SJSA1 (cell line): Measurements from ENCODE around the gene SNAI1. TPM values are rescaled to one million over a fixed set of nuclear protein-coding genes. Genes with fewer than 3 reads are reported as not detected.
"Not testable (repeated sequence)": the region's sequence is repeated elsewhere in the genome, so short reads cannot be mapped to it uniquely, and the experiment has no call there.

ENCODE experiments used
- DNase-seq, 2 experiments: peaks; one replicate each; pipeline ENCODE4 v3.0.0-alpha.2; 2015 to 2020; ENCODE audit warnings: low spot score in 2 of 2, low read depth in 1 of 2
- H3K27ac ChIP-seq: fragments of 250-450 bp; sonication (Bioruptor Pico); 2 replicates; pipeline ENCODE4 v1.5.1; 2020; ENCODE audit warnings: mild to moderate bottlenecking, moderate library complexity
- H3K27me3 ChIP-seq: fragments of 250-450 bp; sonication (Bioruptor Pico); replicated peaks from 2 replicates; pipeline ENCODE4 v1.5.1; 2020; ENCODE audit warnings: mild to moderate bottlenecking, moderate library complexity
- H3K36me3 ChIP-seq: fragments of 250-450 bp; sonication (Bioruptor Pico); 2 replicates; pipeline ENCODE4 v1.5.1; 2020; ENCODE audit warnings: mild to moderate bottlenecking
- H3K4me1 ChIP-seq: fragments of 250-450 bp; sonication (Bioruptor Pico); replicated peaks from 2 replicates; pipeline ENCODE4 v1.6.1; 2021; ENCODE audit warnings: mild to moderate bottlenecking
- H3K4me3 ChIP-seq: fragments of 250-450 bp; sonication (Bioruptor Pico); 2 replicates; pipeline ENCODE4 v1.5.1; 2020; ENCODE audit warnings: mild to moderate bottlenecking
- H3K9me3 ChIP-seq: fragments of 250-450 bp; sonication (Bioruptor Pico); replicated peaks from 2 replicates; pipeline ENCODE4 v1.5.1; 2020; ENCODE audit warnings: mild to moderate bottlenecking
- total RNA-seq: library from RNA; depleted of rRNA; stranded (reverse); fragments of >200 nt; shearing (Covaris generic); gene quantifications from 2 replicates; pipeline ENCODE4 v1.2.3, GENCODE V29; 2014

The SNAI1 gene
- total RNA-seq, 1 experiment from 2014 or later: 24.2 TPM

DNA sequence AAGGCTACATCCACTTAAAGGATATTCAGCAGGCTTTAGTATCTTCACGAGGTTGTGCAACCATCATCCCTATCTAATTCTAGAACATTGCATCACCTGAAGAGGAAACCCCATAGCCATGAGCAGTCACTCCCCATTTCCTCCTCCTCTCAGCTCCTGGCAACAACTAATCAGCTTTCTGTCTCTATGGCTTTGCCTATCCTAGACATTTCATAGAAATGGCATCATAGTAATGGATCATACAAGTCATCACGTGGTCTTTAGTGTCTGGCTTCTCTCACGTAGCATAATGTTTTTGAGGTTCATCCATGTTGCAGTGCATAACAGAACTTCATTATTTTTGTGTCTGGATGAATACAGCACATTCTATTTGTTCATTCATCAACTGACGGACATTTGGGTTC, 20.5 kb downstream of the SNAI1 start:
- Histone ChIP-seq H3K27ac (no peak overlapping the region), H3K27me3 (no peaks in the 10 kb centered on the region), H3K9me3 (no peaks in the 10 kb centered on the region), H3K4me1 (peaks cover 8% of the 10 kb centered on the region), H3K36me3 (no peaks in the 10 kb centered on the region), H3K4me3 (no peak overlapping the region)
- no peak for DNase-seq

DNA sequence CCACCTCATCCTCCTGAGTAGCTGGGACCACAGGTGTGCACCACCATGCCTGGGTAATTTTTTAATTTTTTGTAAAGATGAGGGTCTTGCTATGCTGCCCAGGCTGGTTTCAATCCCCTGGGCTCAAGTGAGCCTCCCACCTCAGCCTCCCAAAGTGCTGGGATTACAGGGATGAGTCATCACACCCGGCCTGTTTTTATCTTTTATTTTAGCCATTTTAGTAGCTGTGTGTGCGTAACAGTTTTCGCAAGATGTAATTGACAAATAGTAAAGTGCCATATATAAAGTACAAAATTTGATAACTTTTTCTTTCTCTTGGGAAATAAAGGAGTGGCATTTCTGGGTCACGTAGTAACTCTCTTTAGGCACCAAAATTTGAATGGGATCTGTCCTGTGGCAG, 21.4 kb downstream of the SNAI1 start:
- Histone ChIP-seq H3K9me3 (no peaks in the 10 kb centered on the region), H3K27ac (no peak overlapping the region), H3K4me1 (peaks cover 10% of the 10 kb centered on the region), H3K27me3 (no peaks in the 10 kb centered on the region), H3K4me3 (no peak overlapping the region), H3K36me3 (no peaks in the 10 kb centered on the region)
- DNase-seq: no peak

GRCh38 chr20:50005471-50005981, 22.7 kb downstream of the SNAI1 start:
- H3K9me3 ChIP-seq: no peaks in the 10 kb centered on the region
- H3K27me3 ChIP-seq: no peaks in the 10 kb centered on the region
- DNase-seq: no peak
- no peak overlapping the region for H3K27ac ChIP-seq
- H3K4me3 ChIP-seq: no peak overlapping the region
- no peaks in the 10 kb centered on the region for H3K36me3 ChIP-seq
- peaks cover 10% of the 10 kb centered on the region for H3K4me1 ChIP-seq

- Histone ChIP-seq H3K4me3 (no peak overlapping the region), H3K9me3 (no peaks in the 10 kb centered on the region), H3K36me3 (no peaks in the 10 kb centered on the region), H3K27me3 (no peaks in the 10 kb centered on the region), H3K4me1 (peaks cover 10% of the 10 kb centered on the region), H3K27ac (no peak overlapping the region)
- DNase-seq: no peak
Observed at GRCh38 chr20:50007369-50007768, 24.6 kb downstream of the SNAI1 start.

DNA sequence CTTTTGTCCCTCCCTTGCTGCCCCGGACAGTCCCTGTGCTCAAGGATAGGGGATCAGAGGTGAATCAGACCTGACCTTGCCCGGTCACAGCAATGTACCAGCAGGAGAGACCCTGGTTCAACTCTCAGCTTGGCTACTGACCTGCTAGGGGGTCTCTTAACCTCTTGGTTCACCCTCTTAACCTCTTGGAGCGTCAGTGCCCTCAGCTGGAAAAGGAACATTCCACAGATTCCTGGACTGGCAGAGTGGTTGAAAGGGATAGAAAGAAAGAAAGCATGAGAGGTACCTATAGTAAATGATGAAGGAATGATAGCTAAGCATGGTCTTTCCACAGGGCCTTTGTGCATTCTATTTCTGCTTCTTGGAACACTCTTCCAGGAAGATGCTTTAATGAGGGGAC, 25.2 kb downstream of the SNAI1 start:
- H3K9me3 ChIP-seq: no peaks in the 10 kb centered on the region
- H3K27me3 ChIP-seq: no peaks in the 10 kb centered on the region
- peaks cover 10% of the 10 kb centered on the region for H3K4me1 ChIP-seq
- H3K36me3 ChIP-seq: no peaks in the 10 kb centered on the region
- peak in 1 of 2 experiments; percentile 20 for DNase-seq
- peak overlapping the region; percentile 15; the same call in 1 of the 2 replicates for H3K27ac ChIP-seq
- H3K4me3 ChIP-seq: no peak overlapping the region

- peaks cover 25% of the 10 kb centered on the region for H3K4me1 ChIP-seq
- DNase-seq: no peak
- no peaks in the 10 kb centered on the region; the same call in 1 of the 2 replicates for H3K36me3 ChIP-seq
- H3K27ac ChIP-seq: no peak overlapping the region
- no peaks in the 10 kb centered on the region for H3K9me3 ChIP-seq
- H3K4me3 ChIP-seq: no peak overlapping the region
- H3K27me3 ChIP-seq: no peaks in the 10 kb centered on the region
Observed at GRCh38 chr20:50009521-50010454, 27.0 kb downstream of the SNAI1 start.

DNA sequence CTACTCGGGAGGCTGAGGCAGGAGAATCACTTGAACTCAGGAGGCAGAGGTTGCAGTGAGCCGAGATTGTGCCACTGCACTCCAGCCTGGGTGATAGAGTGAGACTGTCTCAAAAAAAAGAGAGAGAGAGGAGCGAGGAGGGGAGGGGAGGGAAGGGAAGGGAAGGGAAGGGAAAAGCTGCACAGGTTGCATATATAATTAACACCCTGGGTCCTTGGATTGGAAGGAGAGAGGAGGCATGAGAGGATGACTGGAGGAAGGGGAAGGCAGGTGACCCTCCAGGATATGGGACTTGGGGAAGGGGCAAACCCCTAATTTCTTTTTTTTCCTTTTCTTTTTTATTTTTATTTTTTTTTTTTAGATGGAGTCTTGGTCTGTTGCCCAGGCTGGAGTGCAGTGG, 28.8 kb downstream of the SNAI1 start:
- not testable (repeated sequence) for DNase-seq, H3K4me3 ChIP-seq, H3K27me3 ChIP-seq, H3K36me3 ChIP-seq, H3K9me3 ChIP-seq, H3K27ac ChIP-seq
- H3K4me1 ChIP-seq: peaks cover 43% of the 10 kb centered on the region

- Histone ChIP-seq H3K27me3 (no peaks in the 10 kb centered on the region), H3K36me3 (no peaks in the 10 kb centered on the region; the same call in 1 of the 2 replicates), H3K9me3 (no peaks in the 10 kb centered on the region), H3K4me3 (no peak overlapping the region), H3K27ac (no peak overlapping the region), H3K4me1 (peaks cover 49% of the 10 kb centered on the region)
- DNase-seq: no peak
Observed at GRCh38 chr20:50012282-50013263, 29.8 kb downstream of the SNAI1 start.

- Histone ChIP-seq H3K4me1 (peaks cover 52% of the 10 kb centered on the region), H3K4me3 (peak overlapping the region; percentile 25), H3K9me3 (no peaks in the 10 kb centered on the region), H3K27ac (peak overlapping the region; percentile 77), H3K27me3 (no peaks in the 10 kb centered on the region), H3K36me3 (no peaks in the 10 kb centered on the region; the same call in 1 of the 2 replicates)
- peak; percentile 64 to 75 for DNase-seq
Observed at GRCh38 chr20:50013976-50014375, 31.2 kb downstream of the SNAI1 start.

- Histone ChIP-seq H3K4me3 (peak overlapping the region; percentile 25), H3K27ac (peak overlapping the region; percentile 77), H3K27me3 (no peaks in the 10 kb centered on the region), H3K36me3 (no peaks in the 10 kb centered on the region; the same call in 1 of the 2 replicates), H3K9me3 (no peaks in the 10 kb centered on the region), H3K4me1 (peaks cover 61% of the 10 kb centered on the region)
- peak; percentile 91 to 93 for DNase-seq
Observed at GRCh38 chr20:50014570-50015562, 32.1 kb downstream of the SNAI1 start.

GRCh38 chr20:50015636-50015992, 32.8 kb downstream of the SNAI1 start:
- peak in 1 of 2 experiments; percentile 60 for DNase-seq
- H3K4me1 ChIP-seq: peaks cover 69% of the 10 kb centered on the region
- peak overlapping the region; percentile 7; the same call in 1 of the 2 replicates for H3K4me3 ChIP-seq
- H3K9me3 ChIP-seq: no peaks in the 10 kb centered on the region
- peak overlapping the region; percentile 41 for H3K27ac ChIP-seq
- H3K36me3 ChIP-seq: no peaks in the 10 kb centered on the region; the same call in 1 of the 2 replicates
- no peaks in the 10 kb centered on the region for H3K27me3 ChIP-seq

DNA sequence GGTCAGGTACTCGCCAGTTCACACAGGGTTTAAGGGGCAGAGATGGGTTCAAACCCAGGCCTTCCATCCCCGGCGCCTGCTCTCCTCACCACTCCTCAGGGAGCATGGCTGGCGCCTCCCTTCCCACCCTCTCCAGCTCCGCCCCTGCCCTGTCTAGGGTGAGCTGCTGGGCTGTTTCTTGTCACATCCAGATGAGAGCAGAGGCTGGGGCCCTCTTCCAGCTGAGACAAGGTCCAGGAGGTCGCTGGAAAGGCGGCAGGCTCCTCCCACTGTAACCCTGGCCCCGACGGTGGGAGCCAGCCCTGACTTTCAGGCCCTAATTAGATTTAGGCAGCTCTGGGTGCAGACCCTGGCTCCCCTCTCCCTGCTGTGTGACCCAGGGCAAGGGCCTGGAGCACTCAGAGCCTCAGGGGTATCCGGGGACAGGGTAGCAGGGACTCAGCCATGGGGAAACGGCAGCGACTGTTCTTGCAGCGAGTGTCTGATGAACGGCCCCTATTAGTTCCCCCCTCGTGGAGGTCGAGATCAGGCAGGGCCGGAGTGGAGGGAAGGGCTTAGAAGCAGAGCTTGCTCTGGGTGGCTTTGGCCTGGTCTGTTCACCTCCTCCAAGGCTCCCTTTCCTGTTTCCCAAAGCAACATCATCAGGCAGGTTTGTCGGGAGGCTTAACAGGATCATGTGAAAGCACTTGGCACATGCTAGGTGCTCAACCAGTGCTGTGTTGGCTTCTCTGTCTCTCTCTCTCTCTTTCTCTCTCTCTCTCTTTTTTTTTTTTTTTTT, 33.4 kb downstream of the SNAI1 start:
- Histone ChIP-seq H3K36me3 (no peaks in the 10 kb centered on the region; the same call in 1 of the 2 replicates), H3K27me3 (no peaks in the 10 kb centered on the region), H3K9me3 (no peaks in the 10 kb centered on the region), H3K27ac (peak overlapping the region; percentile 41), H3K4me3 (peak overlapping the region; percentile 7; the same call in 1 of the 2 replicates), H3K4me1 (peaks cover 70% of the 10 kb centered on the region)
- peak; percentile 64 to 71 for DNase-seq
